Right lobe of liver (tissue), 6 donors: Measurements from ENCODE around the gene HIPK3. TPM values are rescaled to one million over a fixed set of nuclear protein-coding genes. Genes with fewer than 3 reads are reported as not detected.

Experiments used
- ATAC-seq, 4 donors: fragments of 200-7000 bp; cut with Tn5 transposase; one replicate each; pipeline ENCODE4 v1.9.1; 2020; ENCODE audit warnings: mild to moderate bottlenecking in 4 of 4, moderate library complexity in 4 of 4
- DNase-seq, 3 donors: peaks; one replicate each; pipeline ENCODE4 v3.0.0-alpha.2; 2020
- H3K27ac ChIP-seq, 3 donors: fragments of 200-600 bp; one replicate each; pipeline ENCODE4 v1.8.0; 2022
- H3K27me3 ChIP-seq, 2 donors: fragments of 200-600 bp; one replicate each; pipeline ENCODE4 v1.8.0; 2022
- H3K36me3 ChIP-seq, 4 donors: fragments of 200-600 bp; sonication (generic) in 1 of 4; one replicate each; pipeline versions ENCODE4 v1.5.1 to v1.8.0; 2017 to 2022; ENCODE audit warnings: control low read depth in 1 of 4
- H3K4me1 ChIP-seq, 4 donors: fragments of 200-600 bp; sonication (generic) in 1 of 4; one replicate each; pipeline versions ENCODE4 v1.5.1 to v1.8.0; 2017 to 2022; ENCODE audit warnings: control low read depth in 1 of 4
- H3K4me3 ChIP-seq, 3 donors: fragments of 200-600 bp; one replicate each; pipeline ENCODE4 v1.8.0; 2022
- H3K9me3 ChIP-seq, 4 donors: fragments of 200-600 bp; sonication (generic) in 1 of 4; one replicate each; pipeline versions ENCODE4 v1.5.1 to v1.8.0; 2017 to 2022; ENCODE audit warnings: control low read depth in 1 of 4
- CTCF ChIP-seq, 4 donors: fragments of 200-600 bp in 3 of 4; fragments of 450-650 bp in 1 of 4; IDR thresholded peaks; one replicate each; pipeline versions ENCODE4 v1.5.1 to v1.8.0; 2016 to 2022; ENCODE audit warnings: antibody characterized with exemption in 4 of 4, mild to moderate bottlenecking in 2 of 4
- POLR2A ChIP-seq: fragments of 450-650 bp; IDR thresholded peaks from one replicate; pipeline ENCODE4 v1.6.1; 2017; ENCODE audit warnings: antibody characterized with exemption, mild to moderate bottlenecking
- WGBS: methylation state at CpG from one replicate; pipeline ENCODE4 v1.1.6; 2018; ENCODE audit warnings: low coverage, low lambda C conversion rate; ENCODE audit not compliant: insufficient coverage; ENCODE audit errors: missing lambda C conversion rate; 5-methylcytosine and 5-hydroxymethylcytosine counted together
- intact Hi-C, 2 donors: fragments of 100-400 bp; cut with DNase I; formaldehyde crosslinking; loops; one replicate each; pipeline versions ENCODE4 v1.11.2 to v1.14.1; 2022
- total RNA-seq, 6 experiments: library from RNA; depleted of rRNA in 2 of 6; stranded (reverse); fragments of >200 nt in 2 of 6; fragmentation: NEBNext Ultra II Directional in 3 of 6; extraction: Animal tissue kit (Norgen Biotek cat#: 25700) in 3 of 6; gene quantifications; one replicate each; pipeline versions ENCODE4 v1.1.0 to v1.2.4, GENCODE V29; 2016 to 2023
- donor health status: DM: no; HTN: yes; CAD: no.
- donor health status: DM: no; HTN: no; CAD: no.
- donor health status: DM: no; HTN: no; CAD: no.
- donor health status: DM: no; HTN: yes; CAD: no.
- donor health status: DM: no; HTN: yes; CAD: no.

The HIPK3 gene
- total RNA-seq, 6 experiments from 2014 or later = 33.3 to 56.4 (median 38.1) TPM

GRCh38 chr11:33248416-33248971 lies 8.7 kb upstream of the HIPK3 start:
- ATAC-seq (no peak), DNase-seq (no peak)
- WGBS = 76% methylated on average over 6 of the region's 6 CpGs

GRCh38 chr11:33256031-33256812 lies 959 bp upstream of the HIPK3 start:
- Histone ChIP-seq H3K4me1 (peaks cover 0 to 16% (median 7%) of the 10 kb centered on the region in 4 donors), H3K27me3 (no peaks in the 10 kb centered on the region), H3K27ac (peak overlapping the region; percentile 99 to 100 (median 99)), H3K4me3 (peak overlapping the region; percentile 79 to 89 (median 83)), H3K36me3 (no peaks in the 10 kb centered on the region), H3K9me3 (no peaks in the 10 kb centered on the region)
- no peak for DNase-seq
- WGBS = 70% methylated on average over 11 of the region's 12 CpGs
- no peak for TF ChIP-seq POLR2A
- TF ChIP-seq CTCF (IDR thresholded peaks at IDR 0.05) = no peak
- ATAC-seq = no peak
- intact Hi-C loops = no loop called here

More at GRCh38 chr11:33248416-33248971, 8.7 kb upstream of the HIPK3 start:
- TF ChIP-seq CTCF (IDR thresholded peaks at IDR 0.05) = no peak
- TF ChIP-seq POLR2A = no peak
- Histone ChIP-seq H3K36me3 (no peaks in the 10 kb centered on the region), H3K9me3 (no peaks in the 10 kb centered on the region), H3K27me3 (no peaks in the 10 kb centered on the region), H3K4me3 (no peak overlapping the region), H3K4me1 (no peaks in the 10 kb centered on the region), H3K27ac (no peak overlapping the region)
- intact Hi-C loops = no loop called here

- Histone ChIP-seq H3K9me3 (no peaks in the 10 kb centered on the region), H3K4me1 (peaks cover 0 to 21% (median 7%) of the 10 kb centered on the region in 4 donors), H3K27me3 (no peaks in the 10 kb centered on the region), H3K27ac (peak overlapping the region; percentile 99 to 100 (median 99)), H3K36me3 (no peaks in the 10 kb centered on the region), H3K4me3 (peak overlapping the region; percentile 79 to 89 (median 83))
- intact Hi-C loops = no loop called here
- TF ChIP-seq POLR2A = no peak
- no peak for TF ChIP-seq CTCF (IDR thresholded peaks at IDR 0.05)
- ATAC-seq (no peak), DNase-seq (no peak)
- 4% methylated on average over 15 of the region's 16 CpGs for WGBS
Observed at GRCh38 chr11:33256813-33257159, 395 bp upstream of the HIPK3 start.

GRCh38 chr11:33257897-33258630 lies 883 bp downstream of the HIPK3 start:
- Histone ChIP-seq H3K27ac (peak overlapping the region; percentile 99 to 100 (median 99)), H3K9me3 (no peaks in the 10 kb centered on the region), H3K4me1 (peaks cover 0 to 26% (median 11%) of the 10 kb centered on the region in 4 donors), H3K27me3 (no peaks in the 10 kb centered on the region), H3K4me3 (peak overlapping the region; percentile 79 to 89 (median 83)), H3K36me3 (no peaks in the 10 kb centered on the region)
- TF ChIP-seq POLR2A (peak; percentile 88), CTCF (IDR thresholded peaks at IDR 0.05) (peak; percentile 20 to 33 (median 26))
- WGBS = no CpG with 5 or more reads among the region's 83 CpGs
- ATAC-seq = peak; percentile 70 to 82 (median 76)
- peak; percentile 88 to 90 (median 90) for DNase-seq
- intact Hi-C loops = no loop called here
